ENCODE measurements around the gene PHETA1.
"Not testable (repeated sequence)": the region's sequence is repeated elsewhere in the genome, so short reads cannot be mapped to it uniquely, and the experiment has no call there.

Gene PHETA1

DNA sequence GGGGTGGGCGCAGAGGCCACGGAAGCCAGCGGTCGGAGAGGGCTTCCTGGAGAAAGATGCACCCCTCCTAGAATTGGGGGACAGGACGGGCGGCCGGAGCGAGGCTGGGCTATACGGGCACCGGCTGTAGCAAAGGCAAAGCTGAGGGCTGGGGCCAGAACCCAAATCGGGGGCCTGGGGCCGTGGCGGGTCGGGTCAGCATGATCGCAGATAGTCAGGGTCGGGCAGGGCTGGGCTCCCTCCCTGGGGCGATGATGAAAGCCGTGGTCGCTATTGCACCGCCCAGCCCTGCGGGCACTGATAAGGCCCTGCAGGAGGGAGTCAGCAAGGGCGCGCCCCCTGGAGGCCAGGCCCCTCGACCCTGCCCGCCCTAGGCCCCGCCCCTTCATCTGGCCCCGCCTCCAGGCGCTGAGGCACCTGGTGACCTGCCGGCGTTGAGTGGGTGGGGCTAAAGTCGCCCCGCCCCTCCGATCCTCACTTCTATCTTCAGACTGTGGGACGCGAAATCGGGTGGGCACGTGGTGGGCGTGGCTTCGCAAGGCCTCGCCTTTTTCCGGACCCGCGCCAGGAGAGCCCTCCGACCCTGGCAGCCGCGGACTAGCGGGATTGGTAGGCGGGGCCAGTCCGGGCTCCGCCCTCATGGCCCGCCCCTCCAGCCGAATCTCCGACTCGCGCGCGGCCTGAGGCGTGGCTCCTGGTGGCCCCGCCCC lies 36.4 kb upstream of the PHETA1 start:
- peak; percentile 88 for DNase-seq (ENCODE audit: low read depth)

DNA sequence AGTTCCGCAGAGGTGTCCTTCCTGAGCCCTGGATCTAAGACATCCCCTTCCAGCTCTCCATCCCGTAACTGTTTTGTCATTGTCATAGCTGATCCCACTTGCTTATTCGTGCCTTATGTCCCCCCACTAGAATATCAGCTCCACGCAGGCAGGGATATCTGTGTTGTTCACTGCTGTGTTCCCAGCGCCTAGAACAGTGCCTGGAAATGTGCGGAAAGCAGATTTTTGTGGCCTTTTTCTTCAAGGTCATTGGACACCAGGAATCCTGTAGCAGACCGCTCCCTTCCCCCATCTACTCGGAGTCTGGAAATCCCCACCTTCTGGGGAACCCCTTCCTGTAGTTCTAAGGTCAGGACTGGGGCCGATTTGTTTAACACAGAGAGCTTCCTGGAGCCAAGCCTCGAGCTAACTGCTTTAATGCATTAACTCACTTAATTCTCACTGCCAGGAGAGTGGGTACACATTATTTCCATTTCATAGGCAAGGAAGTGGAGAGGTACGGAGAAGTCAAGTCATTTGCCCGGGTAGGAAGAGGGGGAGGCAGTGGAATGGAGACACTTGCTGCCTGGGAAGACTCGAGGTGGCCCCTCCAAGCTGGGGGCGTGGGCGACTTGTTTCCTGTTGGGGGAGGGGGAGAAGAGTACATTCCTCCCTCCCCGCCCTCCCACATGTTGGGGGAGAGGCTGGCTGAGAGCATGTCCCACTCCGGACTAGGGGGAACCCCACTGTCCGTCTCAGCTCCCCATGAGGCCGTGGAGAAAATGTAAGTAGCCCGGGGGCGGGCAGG lies 35.7 kb upstream of the PHETA1 start:
- DNase-seq (ENCODE audit: low read depth): no peak

DNA sequence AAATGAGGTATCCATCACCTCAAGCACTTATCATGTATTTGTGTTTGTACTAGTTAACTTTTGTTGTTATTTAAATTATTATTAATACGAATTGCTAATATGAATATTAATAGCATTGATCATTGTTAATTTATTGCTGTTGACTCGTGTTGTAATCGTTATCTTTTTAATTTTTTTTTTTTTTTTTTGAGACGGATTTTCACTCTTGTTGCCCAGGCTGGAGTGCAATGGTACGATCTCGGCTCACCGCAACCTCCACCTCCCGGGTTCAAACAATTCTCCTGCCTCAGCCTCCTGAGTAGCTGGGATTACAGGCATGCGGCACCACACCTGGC lies 33.6 kb upstream of the PHETA1 start:
- not testable (repeated sequence) for DNase-seq (ENCODE audit: low read depth)

DNA sequence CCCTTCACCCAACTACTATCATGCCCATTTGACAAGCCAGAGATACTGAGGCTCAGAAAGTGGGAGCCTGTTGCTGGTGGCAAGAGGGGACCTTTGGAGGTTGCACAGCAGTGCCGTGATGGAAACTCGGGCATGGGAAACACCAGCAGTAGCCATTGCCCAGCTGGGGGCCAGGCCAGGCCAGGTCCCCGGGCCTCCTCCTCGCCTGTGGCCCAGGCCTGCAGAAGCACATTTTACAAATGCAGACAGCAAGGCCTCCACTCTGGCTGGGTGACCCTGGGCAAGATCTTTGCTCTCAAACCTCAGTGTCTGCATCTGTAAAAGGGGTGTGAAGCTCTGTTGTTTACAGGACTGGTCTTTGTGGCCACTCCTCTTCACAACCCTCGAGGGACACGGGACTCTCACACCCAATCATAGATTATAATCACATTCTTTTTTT lies 32.3 kb upstream of the PHETA1 start:
- DNase-seq (ENCODE audit: low read depth): no peak

DNA sequence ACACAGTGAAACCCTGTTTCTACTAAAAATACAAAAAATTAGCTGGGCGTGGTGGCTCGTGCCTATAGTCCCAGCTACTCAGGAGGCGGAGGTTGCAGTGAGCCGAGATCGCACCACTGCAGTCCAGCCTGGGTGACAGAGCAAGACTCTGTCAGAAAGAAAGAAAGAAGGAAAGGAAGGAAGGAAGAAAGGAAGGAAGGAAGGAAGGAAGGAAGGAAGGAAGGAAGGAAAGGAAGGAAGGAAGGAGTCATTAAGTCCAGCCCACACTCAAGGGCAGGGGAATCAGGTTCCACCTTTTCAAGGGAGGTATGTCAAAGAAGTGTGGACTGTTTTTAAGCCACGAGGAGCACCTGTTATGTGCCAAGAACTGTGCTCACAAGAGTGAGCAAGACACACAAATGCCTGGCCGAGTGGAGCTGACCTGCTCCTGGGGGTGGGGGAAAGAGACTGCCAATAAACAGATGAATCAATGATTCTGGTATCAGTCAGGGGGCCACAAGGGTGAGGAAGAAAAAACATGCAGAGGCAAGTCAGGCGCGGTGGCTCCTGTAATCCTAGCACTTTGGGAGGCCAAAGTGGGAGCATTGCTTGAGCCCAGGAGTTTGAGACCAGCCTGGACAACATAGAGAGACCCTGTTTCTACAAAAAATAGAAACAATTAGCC lies 31.0 kb upstream of the PHETA1 start:
- DNase-seq (ENCODE audit: low read depth): not testable (repeated sequence)

DNA sequence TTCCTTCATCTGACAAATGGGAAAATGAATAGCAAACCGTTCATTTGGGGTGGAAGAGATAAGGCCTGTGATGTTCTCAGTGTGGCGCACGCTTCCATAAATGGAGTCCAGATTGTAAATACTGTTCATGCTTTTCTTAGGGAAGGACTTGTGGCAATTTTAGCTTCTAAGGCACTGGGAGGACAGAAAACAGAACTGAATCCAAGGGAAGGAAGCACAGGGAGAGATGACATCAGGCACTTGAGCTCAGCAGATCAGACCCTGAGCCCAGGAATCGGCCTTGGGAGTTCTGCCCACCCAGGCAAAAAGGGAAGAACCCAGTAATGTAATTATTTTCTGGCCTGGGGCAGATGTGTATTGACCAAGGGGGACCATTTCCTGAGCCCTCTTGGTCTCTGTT lies 29.6 kb upstream of the PHETA1 start:
- DNase-seq (ENCODE audit: low read depth): no peak

DNA sequence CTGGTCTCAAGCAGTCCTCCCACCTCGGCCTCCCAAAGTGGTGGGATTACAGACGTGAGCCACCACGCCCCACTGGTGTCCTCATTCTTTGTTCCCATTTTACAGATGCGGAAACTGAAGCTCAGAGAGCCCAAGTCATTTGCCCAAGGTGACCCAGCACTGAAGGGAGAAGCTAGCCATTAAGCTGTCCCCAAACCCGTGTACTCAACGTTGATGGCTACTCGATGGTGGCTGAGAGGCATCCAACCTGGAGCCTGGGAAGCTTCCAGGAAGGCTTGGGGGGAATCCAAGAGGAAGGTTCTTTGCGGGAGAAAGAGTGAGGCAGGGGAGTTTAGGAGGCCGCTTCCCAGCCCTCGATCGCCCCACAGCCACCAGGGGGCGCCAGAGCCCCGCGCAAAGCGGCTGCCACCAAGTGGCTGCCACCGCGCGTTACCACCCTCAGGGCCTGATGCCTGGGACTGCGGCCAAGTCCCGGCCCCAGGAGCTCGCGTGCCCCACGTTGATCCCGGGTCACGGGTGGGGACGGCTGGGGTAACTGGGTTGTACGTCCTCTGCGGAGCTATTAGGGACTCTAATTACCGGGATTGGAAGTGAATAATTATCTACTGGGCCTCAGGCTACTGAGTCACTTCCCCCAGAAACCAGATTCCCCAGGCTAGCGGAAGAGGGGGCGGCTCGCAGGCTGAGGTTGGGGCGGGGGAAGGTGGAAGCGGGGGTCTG lies 28.0 kb upstream of the PHETA1 start:
- no peak for DNase-seq (ENCODE audit: low read depth)

DNA sequence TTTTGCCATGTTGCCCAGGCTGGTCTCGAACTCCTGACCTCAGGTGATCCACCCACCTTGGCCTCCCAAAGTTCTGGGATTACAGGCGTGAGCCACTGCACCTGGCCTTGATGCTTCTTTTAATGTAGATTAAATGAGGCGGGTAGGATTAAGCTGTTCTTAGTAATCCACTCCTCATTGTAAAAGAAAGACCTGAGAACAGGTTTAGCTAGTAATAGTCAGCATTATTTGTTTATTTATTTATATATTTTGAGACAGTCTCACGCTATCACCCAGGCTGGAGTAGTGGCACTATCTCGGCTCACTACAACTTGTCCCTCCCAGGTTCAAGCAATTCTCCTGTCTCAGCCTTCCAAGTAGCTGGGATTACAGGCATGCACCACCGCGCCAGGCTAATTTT lies 27.4 kb upstream of the PHETA1 start:
- DNase-seq (ENCODE audit: low read depth): not testable (repeated sequence)

DNA sequence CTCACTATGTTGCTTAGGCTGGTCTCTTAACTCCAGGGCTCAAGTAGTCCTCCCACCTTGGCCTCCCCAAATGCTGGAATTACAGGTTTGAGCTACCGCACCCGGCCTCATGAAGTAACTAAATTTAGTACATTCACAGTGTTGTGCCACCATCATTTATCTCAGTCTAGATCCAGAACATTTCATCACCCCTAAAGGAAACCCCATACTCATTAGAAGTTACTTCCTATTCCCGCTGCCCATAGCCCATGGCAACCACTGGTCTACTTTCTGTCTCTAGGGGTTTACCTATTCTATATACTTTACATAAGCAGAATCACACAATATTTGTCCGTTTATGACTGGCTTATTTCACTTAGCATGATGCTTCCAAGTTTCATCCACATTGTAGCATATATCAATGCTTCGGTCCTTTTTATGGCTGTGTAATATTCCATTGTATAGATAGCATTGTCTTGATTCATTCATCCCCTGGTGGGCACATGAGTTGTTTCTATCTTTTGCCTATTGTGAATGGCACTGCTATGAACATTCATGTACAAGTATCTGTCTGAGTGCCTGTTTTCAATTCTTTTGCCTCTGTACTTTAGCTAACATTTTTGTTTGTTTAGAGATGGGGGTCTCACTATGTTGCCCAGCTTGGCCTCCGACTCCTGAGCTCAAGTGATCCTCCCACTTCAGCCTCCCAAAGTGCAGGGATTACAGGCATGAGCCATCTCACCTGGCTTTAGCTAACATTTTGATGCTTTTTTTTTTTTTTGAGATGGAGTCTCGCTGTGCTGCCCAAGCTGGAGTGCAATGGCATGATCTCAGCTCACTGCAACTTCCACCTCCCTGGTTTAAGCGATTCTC lies 26.7 kb upstream of the PHETA1 start:
- no peak for DNase-seq (ENCODE audit: low read depth)

DNA sequence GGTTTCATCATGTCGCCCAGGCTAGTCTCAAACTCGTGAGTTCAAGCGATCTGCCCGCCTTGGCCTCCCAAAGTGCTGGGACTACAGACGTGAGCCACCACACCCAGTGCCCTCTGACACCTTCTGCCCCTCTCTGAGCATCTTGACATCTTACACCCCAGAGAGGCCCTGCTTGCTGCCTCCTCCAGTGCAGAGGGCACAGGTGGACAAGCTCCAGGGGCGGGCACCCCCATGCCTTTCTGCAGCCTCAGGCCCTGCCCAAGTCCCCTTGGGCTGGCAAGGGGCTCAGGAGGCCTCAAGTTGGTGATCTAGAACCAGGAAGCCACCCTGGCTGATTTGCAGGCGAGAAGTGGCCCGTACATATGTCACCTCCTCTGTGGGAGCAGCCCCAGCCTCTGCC lies 25.6 kb upstream of the PHETA1 start:
- DNase-seq (ENCODE audit: low read depth): no peak

DNA sequence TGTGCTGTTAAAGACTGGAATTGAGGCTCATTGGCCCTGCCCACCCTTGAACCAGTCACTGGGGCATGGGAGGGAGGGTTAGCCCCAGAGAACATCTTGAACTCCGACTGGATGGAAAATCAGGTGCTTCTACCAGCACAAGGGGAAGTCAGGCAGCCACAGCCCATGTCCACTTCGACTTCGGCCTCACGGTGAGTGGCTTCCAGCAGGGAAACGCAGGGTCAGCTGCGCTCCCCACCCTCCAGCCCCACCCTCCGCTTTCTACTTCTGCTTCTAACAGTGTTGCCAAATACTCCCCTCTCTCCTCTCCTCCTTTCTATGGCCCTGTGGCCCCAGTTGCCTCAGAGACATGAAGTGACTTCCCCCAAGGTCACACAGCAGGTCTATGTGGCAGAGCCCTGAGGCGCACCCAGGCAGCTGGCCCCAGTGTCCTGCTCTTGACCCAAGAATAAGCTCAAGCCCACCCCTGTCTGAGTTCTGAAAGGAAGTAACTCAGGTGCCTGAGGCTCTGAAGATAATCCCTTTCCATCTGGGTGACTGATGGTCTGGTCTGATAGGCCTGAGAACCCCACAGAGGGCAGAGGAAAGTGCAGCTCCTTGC lies 24.9 kb upstream of the PHETA1 start:
- no peak for DNase-seq (ENCODE audit: low read depth)

DNA sequence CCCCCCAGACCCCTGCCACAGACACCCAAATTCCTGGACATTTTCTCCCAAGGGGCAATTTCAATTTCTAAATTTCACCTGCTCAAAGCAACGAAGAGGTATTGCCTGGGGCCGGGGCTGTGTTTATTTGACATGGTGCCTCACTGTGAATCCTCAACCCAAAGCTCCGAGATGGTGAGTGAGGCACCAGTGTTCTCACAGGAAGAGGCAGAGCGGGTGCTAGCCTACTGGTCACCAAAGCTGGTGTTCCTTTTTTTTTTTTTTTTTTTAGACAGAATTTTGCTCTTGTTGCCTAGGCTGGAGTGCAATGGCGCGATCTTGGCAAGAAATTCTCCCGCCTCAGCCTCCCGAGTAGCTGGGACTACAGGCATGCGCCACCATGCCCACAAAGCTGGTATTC lies 22.0 kb upstream of the PHETA1 start:
- no peak for DNase-seq (ENCODE audit: low read depth)

DNA sequence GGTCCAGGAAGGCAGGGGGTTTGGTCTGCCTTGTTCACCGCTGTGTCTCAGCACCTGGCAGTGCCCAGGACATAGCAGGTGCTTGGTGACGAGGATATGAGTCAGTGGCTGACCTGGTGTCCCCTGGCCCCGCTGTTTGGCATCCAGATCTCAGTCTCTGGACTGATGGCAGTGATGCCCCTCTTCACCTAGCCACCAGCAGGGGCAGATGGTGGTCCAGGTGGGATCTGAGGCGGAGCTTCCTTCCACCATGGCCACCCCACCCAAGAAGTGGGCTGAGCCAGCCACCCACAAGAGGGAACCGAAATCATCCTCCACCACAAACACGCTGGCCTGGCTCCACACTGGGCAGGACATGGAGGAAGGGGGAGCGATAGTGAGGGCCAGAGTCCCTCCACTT lies 20.7 kb upstream of the PHETA1 start:
- DNase-seq (ENCODE audit: low read depth): no peak

DNA sequence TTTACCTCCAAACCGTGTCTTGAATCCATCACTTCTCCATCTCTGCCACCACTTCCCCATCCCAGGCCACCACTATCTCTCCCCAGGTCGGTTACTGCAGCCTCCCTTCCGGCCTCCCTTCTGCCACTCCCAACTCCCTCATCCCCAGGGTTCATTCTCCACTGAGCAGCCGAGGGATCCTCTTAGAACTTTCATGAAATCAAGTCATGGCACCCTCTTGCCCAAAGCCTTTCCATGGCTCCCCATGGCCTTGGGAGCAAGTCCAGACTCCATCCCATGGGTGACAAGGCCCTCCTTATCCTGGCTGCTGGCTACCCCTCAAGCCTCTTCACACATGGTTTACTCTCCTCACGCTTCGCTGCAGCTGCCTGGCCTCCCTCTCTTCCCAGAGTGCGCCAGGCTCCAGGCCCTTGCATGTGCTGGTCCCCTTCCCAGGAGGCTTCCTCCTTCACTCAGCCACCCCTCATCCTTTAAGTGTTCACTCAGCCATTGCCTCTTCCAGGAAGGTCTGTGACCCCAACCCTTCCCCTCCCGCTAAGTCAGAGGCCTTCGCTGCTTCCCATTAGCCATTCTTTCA lies 18.9 kb upstream of the PHETA1 start:
- no peak for DNase-seq (ENCODE audit: low read depth)

DNA sequence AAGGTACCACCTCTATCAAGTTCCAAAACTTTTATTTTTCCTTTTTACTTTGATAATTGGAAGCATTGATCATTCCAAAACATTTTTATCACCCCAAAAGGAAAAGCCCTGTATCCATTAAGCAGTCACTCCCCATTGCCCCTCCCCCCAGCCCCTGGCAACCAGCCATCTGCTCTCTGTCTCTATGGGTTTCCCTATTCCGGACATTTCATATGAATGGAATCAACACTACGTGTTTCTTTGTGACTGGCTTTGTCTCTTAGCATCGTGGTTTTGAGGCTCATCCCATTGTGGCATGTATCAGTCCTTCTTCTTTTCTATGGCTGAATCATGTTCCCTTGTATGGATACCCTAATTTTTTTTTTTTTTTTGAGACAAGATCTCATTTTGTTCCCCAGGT lies 18.0 kb upstream of the PHETA1 start:
- no peak for DNase-seq (ENCODE audit: low read depth)

DNA sequence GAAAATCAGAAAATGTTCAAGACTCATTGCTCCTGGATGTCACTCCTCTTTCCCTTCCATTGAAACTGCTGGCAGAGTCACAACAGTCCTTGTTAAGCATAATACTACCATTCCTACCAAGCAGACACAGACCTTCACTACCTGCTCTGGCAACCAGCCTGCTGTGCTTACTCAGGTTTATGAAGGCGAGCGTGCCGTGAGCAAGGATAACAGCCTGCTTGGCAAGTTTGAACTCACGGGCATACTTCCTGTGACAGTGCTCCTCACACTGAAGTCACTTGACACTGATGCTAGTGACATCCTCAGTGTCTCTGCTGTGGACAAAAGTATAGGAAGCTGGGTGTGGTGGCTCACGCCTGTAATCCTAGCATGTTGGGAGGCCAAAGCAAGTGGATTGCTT lies 15.7 kb upstream of the PHETA1 start:
- no peak for DNase-seq (ENCODE audit: low read depth)

DNA sequence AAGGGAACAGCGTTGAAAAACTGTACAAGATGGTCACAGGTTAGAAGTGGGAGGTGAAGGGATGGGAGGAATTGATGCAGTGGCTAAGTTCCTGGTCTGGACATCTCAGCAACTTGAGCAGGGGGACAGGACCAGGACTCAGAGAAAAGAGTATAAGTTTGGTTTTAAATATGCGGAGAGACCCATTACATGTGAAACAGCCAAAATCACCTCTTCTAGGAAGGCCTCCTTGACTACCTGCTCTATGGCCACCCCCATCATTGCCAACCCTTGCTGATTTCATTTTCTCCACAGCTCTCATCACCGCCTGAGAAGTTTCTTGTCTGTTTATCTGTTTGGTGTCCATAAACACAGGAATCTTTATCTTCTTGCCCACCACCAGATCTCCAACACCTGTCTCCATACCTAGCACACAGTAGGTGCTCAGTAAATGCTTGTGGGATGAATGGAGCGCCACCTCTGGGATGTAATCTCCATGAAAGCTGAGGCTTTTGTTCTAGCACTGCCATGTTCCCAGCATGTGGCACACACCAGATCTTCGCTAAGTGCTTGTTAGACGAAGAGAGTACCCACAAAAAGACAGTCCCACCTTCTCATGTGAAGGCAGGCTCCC lies 11.2 kb upstream of the PHETA1 start:
- DNase-seq (ENCODE audit: low read depth): no peak

DNA sequence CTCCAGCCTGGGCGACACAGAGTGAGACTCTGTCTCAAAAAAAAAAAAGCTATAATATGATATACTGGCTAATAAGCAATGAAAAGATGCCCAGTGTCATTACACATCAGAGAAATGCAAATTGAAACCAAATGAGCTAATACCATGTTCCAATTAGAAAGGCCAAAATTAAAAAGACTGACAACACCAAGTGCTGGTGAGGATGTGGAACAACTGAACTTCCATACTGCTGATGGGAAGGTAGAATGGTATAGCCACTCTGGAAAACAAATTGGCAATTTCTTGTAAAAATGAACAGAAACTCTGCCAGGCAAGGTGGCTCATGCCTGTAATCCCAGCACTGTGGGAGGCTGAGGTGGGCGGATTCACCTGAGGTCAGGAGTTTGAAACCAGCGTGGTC lies 8.5 kb upstream of the PHETA1 start:
- no peak for DNase-seq (ENCODE audit: low read depth)

DNA sequence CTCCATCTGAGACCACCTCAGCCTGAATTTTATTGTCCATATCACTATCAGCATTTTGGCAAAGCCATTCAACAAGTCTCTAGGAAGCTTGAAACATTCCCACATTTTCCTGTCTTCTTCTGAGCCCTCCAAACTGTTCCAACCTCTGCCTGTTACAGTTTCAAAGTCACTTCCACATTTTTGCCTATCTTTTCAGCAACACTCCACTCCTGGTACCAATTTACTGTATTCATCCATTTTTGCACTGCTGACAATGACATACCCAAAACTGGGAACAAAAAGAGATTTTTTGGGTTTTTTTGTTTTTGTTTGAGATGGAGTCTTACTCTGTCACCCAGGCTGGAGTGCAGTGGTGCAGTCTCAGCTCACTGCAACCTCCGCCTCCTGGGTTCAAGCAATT lies 4.3 kb upstream of the PHETA1 start:
- not testable (repeated sequence) for DNase-seq (ENCODE audit: low read depth)

DNA sequence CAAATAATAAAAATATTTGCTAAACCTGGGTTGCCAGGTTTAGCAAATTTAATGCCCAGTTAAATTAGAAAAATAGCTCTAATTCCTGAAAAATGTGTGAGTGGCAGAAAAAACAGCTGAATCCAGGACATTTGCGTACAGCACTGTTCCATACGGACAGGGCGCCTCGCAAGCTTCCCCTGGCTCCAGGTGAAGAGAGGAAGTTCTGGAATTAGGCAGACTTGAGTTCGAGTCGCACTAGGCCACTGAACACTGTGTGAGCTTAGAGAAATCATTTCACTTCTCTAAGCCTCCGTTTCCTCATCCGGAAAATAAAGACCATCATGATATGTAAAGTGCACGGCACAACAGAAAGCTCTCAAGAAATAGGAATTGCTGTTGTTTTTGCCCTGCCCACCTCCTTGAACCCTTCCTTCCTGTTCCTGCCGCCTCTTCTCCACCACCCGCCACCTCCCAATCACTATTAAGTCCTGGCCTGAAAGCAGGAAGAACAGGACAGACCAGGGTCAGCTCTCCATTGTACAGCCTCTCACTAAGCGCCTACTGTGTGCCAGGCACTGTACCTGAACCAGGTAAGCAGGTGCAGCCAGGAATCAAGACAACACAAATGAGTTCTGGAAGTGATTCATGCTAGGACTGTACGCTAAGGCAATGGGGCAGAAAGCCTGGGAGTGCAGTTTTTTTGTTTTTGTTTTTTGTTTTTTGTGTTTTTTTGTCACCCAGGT lies 763 bp upstream of the PHETA1 start:
- DNase-seq (ENCODE audit: low read depth): no peak

Measured in HS-27A (cell line).